Type B pancreatic cell (in vitro differentiated cells): ENCODE data around the gene EXOC3L1. TPM values are rescaled to one million over a fixed set of nuclear protein-coding genes. Genes with fewer than 3 reads are reported as not detected.

ENCODE experiments used
- DNase-seq: peaks from one replicate; pipeline ENCODE4 v3.0.0; 2021; ENCODE audit warnings: mixed read lengths; ENCODE audit not compliant: unreplicated experiment; ENCODE audit errors: extremely low spot score
- H3K27ac Mint-ChIP-seq: 2 replicates; pipeline ENCODE4 v1.8.0; 2021; ENCODE audit warnings: mild to moderate bottlenecking, mixed read lengths
- H3K27me3 Mint-ChIP-seq: 2 replicates; pipeline ENCODE4 v1.8.0; 2021; ENCODE audit warnings: mixed read lengths
- H3K36me3 Mint-ChIP-seq: 2 replicates; pipeline ENCODE4 v1.8.0; 2021; ENCODE audit warnings: mixed read lengths
- H3K4me1 Mint-ChIP-seq: one replicate; pipeline ENCODE4 v1.8.0; 2021; ENCODE audit warnings: mixed read lengths; ENCODE audit not compliant: unreplicated experiment
- H3K4me3 Mint-ChIP-seq: 2 replicates; pipeline ENCODE4 v1.8.0; 2021; ENCODE audit warnings: mild to moderate bottlenecking, mixed read lengths
- H3K9me3 Mint-ChIP-seq: 2 replicates; pipeline ENCODE4 v1.8.0; 2021; ENCODE audit warnings: mixed read lengths
- CTCF ChIP-seq: fragments of 200-600 bp; sonication (generic); conservative IDR thresholded peaks from 2 replicates; pipeline ENCODE4 v1.5.0; 2021; ENCODE audit warnings: antibody characterized with exemption, mild to moderate bottlenecking
- total RNA-seq: library from RNA; stranded (reverse); gene quantifications from 2 replicates; pipeline ENCODE4 v1.2.1, GENCODE V29; 2021; ENCODE audit warnings: low replicate concordance

Gene EXOC3L1
- total RNA-seq, 1 donor from 2014 or later = 0.41 TPM

DNA sequence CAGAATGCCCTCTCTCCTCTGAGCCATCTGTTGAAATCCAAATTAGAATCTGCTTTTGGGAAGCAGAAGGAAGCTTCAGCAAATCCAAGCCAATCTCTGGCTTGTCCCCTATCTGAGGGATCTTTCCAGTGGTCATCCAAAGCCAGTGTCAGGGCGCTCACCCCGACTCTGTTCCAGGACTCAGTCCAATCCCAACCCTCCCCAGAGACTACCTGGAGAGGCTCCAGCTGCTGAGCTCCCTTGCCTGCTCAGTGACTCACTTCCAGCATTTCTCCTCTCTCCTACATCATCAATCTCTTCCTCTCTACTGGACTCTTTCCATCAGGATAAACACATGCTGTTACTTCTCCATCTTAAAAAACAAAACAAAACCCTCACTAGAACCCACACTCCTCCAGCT lies 8.6 kb downstream of the EXOC3L1 start:
- Mint-ChIP-seq H3K36me3 (peaks cover 8% of the 10 kb centered on the region), H3K4me3 (no peak overlapping the region)

GRCh38 chr16:67180166-67180565 lies 9.8 kb downstream of the EXOC3L1 start:
- H3K27ac Mint-ChIP-seq = no peak overlapping the region

More for the DNA sequence above, 8.6 kb downstream of the EXOC3L1 start:
- H3K27me3 Mint-ChIP-seq = peaks cover 24% of the 10 kb centered on the region
- no peak overlapping the region for H3K27ac Mint-ChIP-seq
- TF ChIP-seq CTCF = no peak
- no peaks in the 10 kb centered on the region for H3K9me3 Mint-ChIP-seq
- DNase-seq = no peak
- H3K4me1 Mint-ChIP-seq = peaks cover 12% of the 10 kb centered on the region

GRCh38 chr16:67179421-67180080 lies 10.4 kb downstream of the EXOC3L1 start:
- Mint-ChIP-seq H3K4me1 (peaks cover 5% of the 10 kb centered on the region), H3K4me3 (no peak overlapping the region), H3K36me3 (peaks cover 8% of the 10 kb centered on the region), H3K27ac (no peak overlapping the region), H3K27me3 (peaks cover 25% of the 10 kb centered on the region), H3K9me3 (no peaks in the 10 kb centered on the region)
- no peak for DNase-seq
- TF ChIP-seq CTCF = peak; percentile 31

More at GRCh38 chr16:67180166-67180565, 9.8 kb downstream of the EXOC3L1 start:
- Mint-ChIP-seq H3K27me3 (peaks cover 26% of the 10 kb centered on the region), H3K4me1 (peaks cover 6% of the 10 kb centered on the region), H3K9me3 (no peaks in the 10 kb centered on the region), H3K4me3 (no peak overlapping the region), H3K36me3 (peaks cover 8% of the 10 kb centered on the region)
- no peak for TF ChIP-seq CTCF
- DNase-seq = no peak

DNA sequence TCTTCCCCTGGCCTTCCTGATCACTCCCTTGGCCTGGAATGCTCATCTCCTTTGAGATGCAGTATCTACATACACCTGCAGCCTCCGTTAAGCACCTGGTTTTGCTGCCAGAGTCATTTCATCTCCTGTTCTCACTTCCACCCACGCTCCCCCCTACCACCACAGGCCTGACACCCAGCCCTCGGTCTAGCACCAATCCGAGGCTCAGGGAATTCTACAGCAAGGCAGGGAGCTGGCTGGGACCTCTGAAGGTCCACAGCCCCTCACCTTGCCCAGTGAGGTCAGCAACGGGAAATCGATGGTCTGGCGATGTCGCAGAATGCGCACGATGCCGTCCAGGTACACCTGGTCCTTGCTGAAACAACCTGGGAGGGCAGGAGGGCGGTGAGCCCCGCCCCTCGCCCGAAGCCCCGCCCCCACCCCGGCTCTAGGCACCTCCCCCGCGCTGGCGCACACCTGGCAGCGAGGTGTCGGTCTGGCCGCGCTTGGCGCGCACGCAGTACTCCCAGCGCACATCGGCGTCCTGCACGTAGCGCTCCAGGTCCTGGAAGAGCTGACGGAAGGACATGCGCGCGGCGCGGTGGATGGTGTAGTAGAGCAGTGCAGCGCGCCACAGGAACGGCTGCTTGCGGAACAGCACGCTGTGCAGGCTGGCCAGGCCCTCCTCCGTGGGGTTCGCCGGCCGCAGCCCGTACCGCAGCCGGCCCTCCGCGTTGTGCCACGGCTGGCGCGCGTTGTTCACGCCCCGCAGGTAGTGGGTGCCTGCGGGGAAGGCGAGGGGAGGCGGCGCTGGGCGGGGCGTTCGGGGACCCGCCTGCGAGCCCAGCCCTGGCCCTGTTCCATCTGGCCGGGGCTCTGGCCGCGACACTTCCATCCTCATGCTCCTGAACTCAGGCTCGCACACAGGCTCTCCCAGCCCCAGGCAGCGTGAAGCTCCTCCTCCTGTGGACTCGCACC lies 11.9 kb downstream of the EXOC3L1 start:
- H3K4me1 Mint-ChIP-seq = peaks cover 14% of the 10 kb centered on the region
- peaks cover 36% of the 10 kb centered on the region for H3K27me3 Mint-ChIP-seq
- H3K27ac Mint-ChIP-seq = no peak overlapping the region
- peak overlapping the region; percentile 74 for H3K4me3 Mint-ChIP-seq
- no peak for DNase-seq
- TF ChIP-seq CTCF = peak; percentile 46
- H3K9me3 Mint-ChIP-seq = no peaks in the 10 kb centered on the region
- peaks cover 8% of the 10 kb centered on the region for H3K36me3 Mint-ChIP-seq

- no peak for TF ChIP-seq CTCF
- Mint-ChIP-seq H3K9me3 (no peaks in the 10 kb centered on the region), H3K27me3 (peaks cover 46% of the 10 kb centered on the region), H3K27ac (no peak overlapping the region), H3K4me3 (peak overlapping the region; percentile 5), H3K36me3 (peaks cover 8% of the 10 kb centered on the region), H3K4me1 (peaks cover 15% of the 10 kb centered on the region)
- DNase-seq = no peak
Observed at GRCh38 chr16:67176662-67177061, 13.3 kb downstream of the EXOC3L1 start.
